CD4-positive, alpha-beta T cell treated with Interleukin-15 for 4 hours (primary cell): ENCODE results near the gene SLAIN2.
A peak's percentile ranks its signal among the peaks of the same experiment; 100 is the strongest.
"Not testable (repeated sequence)": the region's sequence is repeated elsewhere in the genome, so short reads cannot be mapped to it uniquely, and the experiment has no call there.

Experiments used
- DNase-seq: peaks from one replicate; pipeline ENCODE4 v3.0.0-alpha.2; 2020; ENCODE audit warnings: low spot score

Gene SLAIN2

DNA sequence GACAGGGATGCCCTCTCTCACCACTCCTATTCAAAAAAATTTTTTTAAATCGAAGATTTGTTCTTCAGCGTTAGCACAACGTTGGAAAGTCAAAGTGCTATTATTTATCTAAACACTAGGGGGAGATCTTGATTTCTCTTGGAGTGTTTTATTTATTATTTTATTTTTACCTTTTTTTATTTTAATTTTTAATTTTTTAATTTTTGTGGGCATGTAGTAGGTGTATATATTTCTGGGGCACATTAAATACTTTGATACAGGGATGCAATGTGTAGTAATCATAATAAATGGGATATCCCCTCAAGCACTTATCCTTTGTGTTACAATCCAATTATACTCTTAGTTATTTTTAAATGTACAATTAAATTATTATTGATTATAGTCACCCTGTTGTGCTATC is 104.4 kb downstream of the SLAIN2 start:
- DNase-seq: peak; percentile 12

DNA sequence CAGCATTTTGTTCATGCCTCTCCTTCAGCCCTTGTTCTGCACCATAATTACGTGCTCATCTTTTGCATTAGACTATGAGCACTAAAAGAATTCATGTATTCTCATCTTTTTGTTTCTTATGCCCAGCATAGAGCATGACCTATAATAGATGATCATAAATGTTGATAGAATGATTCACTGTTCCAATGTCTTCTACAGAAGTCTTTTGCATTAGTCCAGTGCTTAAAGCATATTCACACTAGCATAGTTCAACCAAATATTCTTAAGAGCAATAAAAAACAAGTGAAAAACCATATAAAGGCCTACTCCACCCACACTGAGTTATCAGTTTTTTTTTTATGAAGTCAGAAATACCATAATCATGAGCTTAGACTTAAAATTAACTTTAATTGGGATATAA is 105.3 kb downstream of the SLAIN2 start:
- DNase-seq: no peak

DNA sequence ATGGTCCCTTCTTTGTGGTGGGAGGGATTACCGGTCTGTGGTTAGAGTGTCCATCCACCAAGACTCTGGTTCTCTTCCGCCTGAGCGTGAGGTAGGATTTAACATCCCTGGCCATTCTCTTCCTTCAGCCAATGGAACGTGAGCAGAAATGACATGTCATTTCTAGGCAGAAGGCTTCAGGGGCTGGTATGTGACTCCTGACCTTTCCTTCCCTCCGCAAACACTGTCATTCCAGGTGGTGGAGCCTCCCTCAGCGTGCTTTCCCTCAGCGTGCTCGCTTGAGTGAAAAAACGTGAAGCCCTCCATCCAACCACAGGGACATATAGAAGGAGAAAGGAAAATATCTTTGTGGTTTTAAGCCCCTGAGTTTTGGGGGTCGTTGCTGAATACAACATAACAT is 107.8 kb downstream of the SLAIN2 start:
- DNase-seq: no peak

DNA sequence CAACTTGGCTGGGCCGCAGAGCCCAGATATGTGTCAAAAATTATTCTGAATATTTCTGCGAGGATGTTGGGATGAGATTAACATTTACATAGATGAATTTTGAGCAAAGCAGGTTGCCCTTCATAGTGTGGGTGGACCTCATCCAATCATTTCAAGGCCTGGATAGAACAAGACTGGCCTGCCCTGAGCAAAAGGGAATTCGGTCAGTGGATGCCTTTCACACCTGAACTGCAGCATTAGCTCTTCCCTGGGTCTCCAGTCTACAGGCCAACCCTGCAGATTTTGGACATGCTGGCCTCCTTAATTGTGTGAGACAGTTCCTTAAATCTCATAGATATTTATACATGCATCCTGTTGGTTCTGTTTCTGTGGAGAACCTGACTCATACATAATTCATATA is 109.4 kb downstream of the SLAIN2 start:
- no peak for DNase-seq

DNA sequence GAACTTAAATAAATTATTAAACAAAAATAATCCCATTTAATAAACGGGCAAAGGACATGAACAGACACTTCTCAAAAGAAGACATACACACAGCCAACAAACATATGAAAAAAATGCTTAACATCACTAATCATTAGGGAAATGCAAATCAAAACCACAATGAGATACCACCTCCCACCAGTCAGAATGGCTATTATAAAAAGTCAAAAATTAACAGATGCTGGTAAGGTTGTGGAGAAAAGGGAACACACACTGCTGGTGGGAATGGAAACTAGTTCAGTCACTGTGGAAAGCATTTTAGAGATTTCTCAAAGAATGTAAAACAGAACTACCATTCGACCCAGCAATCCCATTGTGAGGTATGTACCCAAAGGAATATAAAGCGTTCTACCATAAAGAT is 110.3 kb downstream of the SLAIN2 start:
- DNase-seq: not testable (repeated sequence)

DNA sequence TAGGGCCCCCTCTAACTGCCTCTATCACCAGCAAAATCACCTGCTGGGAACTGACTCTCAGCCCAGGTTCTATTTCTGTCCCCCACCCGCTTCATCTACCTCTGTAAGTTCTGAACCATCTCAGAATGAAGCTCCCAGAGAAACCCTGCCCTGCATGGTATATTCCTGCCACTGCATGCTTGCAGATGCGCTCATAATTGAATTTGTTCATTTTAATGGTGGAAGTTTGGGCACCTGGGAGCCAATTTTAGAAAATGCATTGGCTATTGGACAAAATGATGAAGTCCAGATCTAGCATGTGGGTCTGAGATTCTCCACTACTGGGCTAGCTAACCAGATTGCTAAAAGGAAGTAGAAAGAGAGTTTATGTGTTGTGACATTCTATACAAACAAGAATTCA is 113.3 kb downstream of the SLAIN2 start:
- DNase-seq: no peak

DNA sequence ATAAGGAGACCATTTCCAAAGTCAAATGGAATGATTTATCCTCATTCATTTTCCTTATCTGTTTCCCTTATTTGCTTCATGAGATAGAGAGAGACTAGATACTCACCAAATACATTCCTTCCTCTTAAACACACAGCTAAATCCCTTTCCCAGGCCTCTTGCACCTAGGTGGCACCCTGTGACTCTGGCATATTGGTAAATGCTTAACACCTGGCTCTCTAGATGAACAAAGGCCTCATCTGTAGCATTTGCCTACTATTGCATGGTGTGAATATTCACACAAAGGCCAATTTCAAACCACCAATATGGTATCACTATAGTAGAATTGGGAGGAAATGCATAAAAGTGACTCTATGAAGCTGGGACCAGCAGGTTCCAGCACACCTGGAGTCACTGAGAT is 119.7 kb downstream of the SLAIN2 start:
- DNase-seq: no peak

DNA sequence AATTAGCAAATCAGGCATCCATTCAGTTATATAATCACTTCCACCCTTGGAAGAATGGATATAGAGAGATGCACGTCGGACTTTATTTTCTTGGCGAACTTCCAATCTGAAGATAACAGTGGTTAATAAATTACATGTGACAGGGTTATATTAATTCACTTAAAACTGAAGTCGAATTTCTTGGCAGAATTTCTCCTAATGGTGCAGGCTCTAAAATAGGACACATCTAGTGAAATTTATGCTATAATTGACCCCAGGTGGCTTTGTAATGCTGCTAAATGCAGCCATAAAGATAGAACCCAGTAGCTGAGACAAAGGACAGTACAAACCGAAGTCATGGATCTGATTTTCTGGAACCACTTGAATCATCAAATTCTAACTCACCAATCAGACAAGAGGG is 121.0 kb downstream of the SLAIN2 start:
- DNase-seq: no peak

DNA sequence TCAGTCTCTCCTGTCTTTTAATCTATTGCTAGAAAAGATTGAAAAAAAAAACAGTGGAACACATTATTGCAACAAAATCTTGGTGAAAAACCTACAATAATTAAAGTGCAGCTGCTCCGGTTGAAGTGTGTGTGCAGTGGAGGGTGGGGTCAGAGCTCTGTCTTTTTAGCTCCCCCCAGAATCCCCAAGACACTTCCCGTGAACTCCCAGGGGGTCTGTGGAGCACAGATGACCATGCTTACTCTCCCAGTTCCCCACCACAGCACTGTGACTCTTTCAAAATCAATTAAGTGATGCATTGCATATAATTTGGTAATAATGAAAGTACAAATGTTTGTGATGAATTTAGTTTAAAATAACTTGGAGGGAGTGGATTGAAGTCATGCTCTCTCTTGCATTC is 126.1 kb downstream of the SLAIN2 start:
- DNase-seq: no peak

DNA sequence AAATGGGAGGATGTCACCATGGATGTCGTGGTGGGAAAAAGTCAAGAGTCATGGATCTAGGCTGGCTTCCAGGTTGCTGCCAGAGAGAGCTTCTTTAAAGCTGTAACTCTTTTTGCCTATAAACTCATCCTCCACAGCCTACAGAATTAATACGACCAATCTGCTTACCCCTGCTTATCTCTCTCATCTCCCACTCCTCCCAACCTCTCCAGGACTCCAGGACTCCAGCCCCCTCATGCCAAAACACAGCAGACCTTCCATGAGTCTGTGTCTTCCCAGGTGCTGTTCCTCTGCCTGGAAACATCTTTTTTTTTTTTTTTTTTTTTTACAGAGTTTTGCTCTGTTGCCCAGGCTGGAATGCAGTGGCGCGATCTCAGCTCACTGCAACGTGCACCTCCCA is 126.6 kb downstream of the SLAIN2 start:
- DNase-seq: no peak

DNA sequence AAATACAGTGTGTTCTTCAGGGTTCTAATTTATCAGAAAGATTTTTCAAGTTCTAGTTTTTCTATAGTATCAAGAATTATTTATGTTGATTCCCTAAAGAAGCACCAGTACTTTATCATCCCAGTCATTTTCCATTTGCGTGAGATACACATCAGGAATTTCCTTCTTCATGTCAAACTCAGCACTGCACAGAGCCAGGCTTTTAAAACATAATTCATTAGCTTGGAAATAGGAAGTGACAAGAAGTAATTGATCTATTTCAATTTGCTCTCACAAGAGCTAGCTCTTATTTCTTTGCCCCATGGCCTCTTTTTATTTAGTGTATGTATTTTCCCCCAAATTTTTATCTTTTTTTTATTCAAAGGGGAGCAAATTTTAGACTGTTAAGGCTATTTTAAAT is 128.8 kb downstream of the SLAIN2 start:
- DNase-seq: no peak

DNA sequence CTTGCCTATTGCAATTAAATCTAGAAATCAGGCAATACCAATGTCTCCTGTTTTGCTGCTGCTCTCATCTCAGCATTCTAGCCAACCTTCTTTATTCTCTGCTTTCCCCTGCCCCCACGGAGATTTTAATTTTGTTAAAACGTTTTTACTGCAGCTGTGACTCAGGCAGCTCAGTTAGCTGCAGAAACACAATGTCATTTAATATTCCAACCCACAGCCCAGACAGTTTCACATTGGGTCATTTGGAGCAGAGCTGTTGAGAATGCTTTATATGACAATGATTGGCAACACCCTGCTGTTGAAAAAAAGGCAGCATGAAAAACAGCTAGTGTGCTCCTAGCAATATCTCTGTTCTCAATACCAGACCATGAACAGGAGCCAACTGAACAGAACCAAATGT is 129.2 kb downstream of the SLAIN2 start:
- DNase-seq: no peak

DNA sequence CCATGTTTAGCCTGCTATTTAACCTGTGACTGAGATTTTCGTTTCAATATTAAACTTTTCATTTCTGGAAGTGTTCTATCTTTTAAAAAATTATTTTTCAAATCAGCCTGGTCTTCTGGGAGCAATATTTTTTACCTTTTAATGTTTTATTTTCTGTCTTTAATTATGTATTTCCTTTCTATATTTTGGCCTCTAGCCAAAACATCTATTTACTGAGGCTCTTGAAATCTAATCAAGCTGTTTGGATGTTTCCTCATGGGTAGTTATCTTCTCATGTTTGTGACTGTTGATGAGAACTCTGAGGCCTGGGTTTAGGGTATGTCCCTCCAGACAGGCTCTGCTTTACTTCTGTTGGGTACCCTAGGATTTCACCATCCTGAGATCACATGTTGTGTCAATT is 131.5 kb downstream of the SLAIN2 start:
- no peak for DNase-seq

DNA sequence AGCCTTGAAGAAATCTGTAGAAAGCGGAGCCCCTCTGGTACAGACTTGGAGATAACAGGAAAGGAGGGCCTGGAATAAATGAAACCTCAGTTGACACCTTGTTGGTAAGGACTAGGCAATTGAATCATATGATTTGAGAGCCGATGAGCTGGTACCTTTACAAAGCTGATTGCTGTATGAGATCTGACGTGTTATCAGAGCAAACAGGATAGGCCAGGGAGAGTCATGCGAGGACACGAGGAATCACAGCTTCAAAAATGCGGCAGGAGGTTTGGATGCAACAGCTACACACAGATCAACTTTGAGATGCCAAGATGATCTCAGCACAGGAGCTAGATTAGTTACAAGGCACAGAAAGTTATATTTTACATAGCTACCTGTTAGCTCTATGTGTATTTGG is 134.4 kb downstream of the SLAIN2 start:
- DNase-seq: no peak
